Mammary epithelial cell (primary cell): ENCODE results near the gene TNPO2.

Experiments used
- CTCF ChIP-seq, 2 donors: IDR thresholded peaks in 1 of 2; conservative IDR thresholded peaks in 1 of 2; 2 replicates each; pipeline ENCODE4 v1.5.1; 2011 to 2012; ENCODE audit warnings: inconsistent platforms in 2 of 2, low read length in 2 of 2, mild to moderate bottlenecking in 2 of 2, control low read depth in 1 of 2, low read depth in 1 of 2; ENCODE audit not compliant: insufficient read depth in 1 of 2; ENCODE audit errors: extremely low read depth in 1 of 2
- EZH2 ChIP-seq: IDR thresholded peaks from 2 replicates; pipeline ENCODE4 v1.6.1; 2012; ENCODE audit warnings: low read length, inconsistent platforms, borderline replicate concordance

GRCh38 chr19:12670159-12670928 lies 53.4 kb downstream of the TNPO2 start:
- no peak for TF ChIP-seq EZH2
- no peak for TF ChIP-seq CTCF (conservative IDR thresholded peaks at IDR 0.05 in 1 of 2, IDR thresholded peaks at IDR 0.05 in 1 of 2; ENCODE audit: extremely low read depth in 1 of 2, insufficient read depth in 1 of 2, low read depth in 1 of 2, low read length in 2 of 2)
